G401 (cell line): Measurements from ENCODE around the gene KDR. TPM values are rescaled to one million over a fixed set of nuclear protein-coding genes. Genes with fewer than 3 reads are reported as not detected.

Source experiments
- DNase-seq: peaks from one replicate; pipeline ENCODE4 v3.0.0-alpha.2; 2015; ENCODE audit warnings: low spot score
- in situ Hi-C: cut with HindIII; loops from 2 replicates; pipeline ENCODE4 v1.10.0; 2016; ENCODE audit warnings: low sequenced_read_pairs, mixed read lengths
- total RNA-seq: library from RNA; depleted of rRNA; stranded (reverse); fragments of >200 nt; shearing (Covaris generic); gene quantifications from 2 replicates; pipeline ENCODE4 v1.2.3, GENCODE V29; 2014; rRNA removed

Gene KDR
- not detected in 2 replicates for total RNA-seq

- DNase-seq, result no peak
Measured at GRCh38 chr4:55125087-55125721, at the start of gene KDR. KDR (minus strand) TSS chr4:55125595; CDS start chr4:55125293, 302 bp downstream.

DNA sequence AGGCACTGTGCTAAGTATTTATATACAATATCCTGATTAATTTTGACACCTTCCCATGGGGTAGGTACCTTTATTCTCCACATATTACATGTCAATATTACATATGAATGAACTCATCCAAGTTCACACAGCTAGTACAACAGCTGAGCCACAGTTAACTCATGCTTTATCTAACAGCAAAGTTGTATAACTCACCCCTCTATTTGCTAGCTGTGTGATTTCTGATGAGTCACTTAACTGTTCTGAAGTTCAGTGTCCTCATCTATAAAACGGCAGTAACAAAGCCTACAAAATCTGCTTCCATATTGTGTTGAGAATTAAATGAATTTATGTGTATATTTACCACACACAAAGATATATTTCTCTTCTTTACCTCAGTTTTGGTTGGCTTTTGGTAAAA, 48.2 kb upstream of the KDR start:
- in situ Hi-C loops, result no loop called here
- no peak for DNase-seq

More at GRCh38 chr4:55125087-55125721, at the start of gene KDR:
- in situ Hi-C loops, result no loop called here

DNA sequence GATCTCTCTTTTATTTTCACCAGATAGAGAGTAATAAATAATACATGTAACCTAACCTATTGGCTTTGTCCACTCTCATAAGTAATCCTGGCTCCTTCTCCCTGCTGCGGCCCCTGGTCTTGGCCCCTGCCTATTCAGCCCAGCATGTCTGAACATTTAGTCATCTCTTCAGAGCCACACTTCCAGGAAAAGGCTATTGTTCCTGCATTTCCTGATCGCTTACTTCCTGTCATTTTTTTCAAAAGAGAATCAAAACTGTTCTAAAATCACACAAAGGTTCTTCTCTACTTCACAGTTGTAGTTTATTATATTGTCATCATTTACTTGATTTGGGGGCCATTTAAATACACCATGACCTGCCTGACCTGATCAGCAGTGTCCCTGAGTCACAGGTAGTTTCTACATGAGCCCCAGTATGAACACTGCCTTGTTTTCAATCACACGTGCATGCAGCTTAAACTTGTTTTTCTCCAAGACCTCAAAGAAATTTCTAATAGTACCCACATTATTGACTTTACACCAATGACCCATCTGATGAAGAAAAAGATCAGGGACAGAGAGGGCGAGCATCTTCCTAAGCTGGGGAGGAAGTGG, 47.4 kb upstream of the KDR start:
- no peak for DNase-seq

DNA sequence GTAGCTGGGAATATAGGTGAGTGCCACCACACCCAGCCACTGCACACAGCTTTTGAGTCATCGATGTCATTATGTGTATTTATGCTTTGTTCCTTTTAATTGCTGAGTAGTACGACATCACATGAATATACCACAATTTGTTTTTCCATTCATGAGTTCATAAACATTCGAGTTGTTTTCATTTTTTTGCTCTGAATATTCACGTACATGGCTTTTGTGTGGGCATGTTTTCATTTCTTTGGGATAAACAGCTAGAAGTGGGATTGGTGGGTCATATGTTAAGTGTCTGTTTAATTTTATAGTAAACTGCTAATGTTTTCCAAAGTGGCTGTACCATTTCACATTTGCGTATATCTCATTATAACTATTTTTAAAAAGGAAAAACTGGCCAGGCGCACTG, 45.1 kb upstream of the KDR start:
- in situ Hi-C loops, result no loop called here

More for the DNA sequence above, 47.4 kb upstream of the KDR start:
- in situ Hi-C loops, result no loop called here

GRCh38 chr4:55169352-55169961, 44.1 kb upstream of the KDR start:
- in situ Hi-C loops, result no loop called here
- no peak for DNase-seq

More for the DNA sequence above, 45.1 kb upstream of the KDR start:
- no peak for DNase-seq

- in situ Hi-C loops, result no loop called here
- DNase-seq, result no peak
Measured at GRCh38 chr4:55162396-55162795, 37.0 kb upstream of the KDR start.

GRCh38 chr4:55161739-55162138, 36.3 kb upstream of the KDR start:
- in situ Hi-C loops, result no loop called here
- no peak for DNase-seq

DNA sequence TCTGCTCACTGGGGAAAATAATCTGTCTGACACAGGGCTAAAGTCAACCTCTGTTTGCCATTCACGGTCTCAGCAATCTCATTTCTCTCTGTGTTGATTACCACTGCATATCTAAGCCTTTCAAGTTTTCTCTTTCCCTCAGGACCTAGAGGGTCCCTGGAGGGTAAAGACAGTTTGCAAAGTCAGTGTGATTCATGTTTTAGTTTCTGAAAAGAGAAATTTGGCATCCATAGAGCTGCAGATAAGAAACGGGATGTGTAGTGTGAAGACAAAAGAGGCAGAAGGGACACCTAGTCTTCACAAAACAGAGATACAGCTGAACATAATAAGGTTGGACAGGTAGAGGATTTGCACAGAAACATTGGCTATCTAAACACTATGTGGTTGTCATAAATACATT, 34.5 kb upstream of the KDR start:
- DNase-seq, result no peak
- in situ Hi-C loops, result no loop called here

GRCh38 chr4:55158957-55159356, 33.6 kb upstream of the KDR start:
- in situ Hi-C loops, result no loop called here
- no peak for DNase-seq

GRCh38 chr4:55157559-55158277, 32.3 kb upstream of the KDR start:
- in situ Hi-C loops, result no loop called here
- DNase-seq, result no peak

DNA sequence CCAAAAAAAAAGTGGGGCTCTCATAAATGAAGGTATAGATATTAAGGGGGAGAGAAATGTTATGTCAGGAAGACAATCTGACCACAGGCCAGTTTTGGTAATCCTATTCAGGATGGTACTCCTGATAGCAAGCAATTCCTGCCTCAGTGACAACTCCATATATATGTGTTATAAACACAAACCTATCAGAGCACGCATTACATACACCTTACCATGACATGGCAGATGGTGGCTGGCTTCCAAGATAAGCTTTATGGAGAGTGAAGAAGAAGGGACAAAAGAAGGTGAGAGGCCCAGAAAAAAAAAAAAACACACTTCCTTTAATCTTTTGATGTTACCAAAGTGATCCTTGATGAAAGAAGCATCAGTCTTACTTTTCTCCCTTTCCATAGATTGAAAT, 29.5 kb upstream of the KDR start:
- DNase-seq, result no peak
- in situ Hi-C loops, result no loop called here

- DNase-seq, result no peak
- in situ Hi-C loops, result no loop called here
Measured at GRCh38 chr4:55154290-55154880, 29.0 kb upstream of the KDR start.

GRCh38 chr4:55143858-55144257, 18.5 kb upstream of the KDR start:
- in situ Hi-C loops, result no loop called here

GRCh38 chr4:55138367-55138766, 13.0 kb upstream of the KDR start:
- DNase-seq, result no peak
- in situ Hi-C loops, result no loop called here

More at GRCh38 chr4:55143858-55144257, 18.5 kb upstream of the KDR start:
- DNase-seq, result no peak

GRCh38 chr4:55136634-55137033, 11.2 kb upstream of the KDR start:
- in situ Hi-C loops, result no loop called here
- no peak for DNase-seq

GRCh38 chr4:55133951-55134350, 8.6 kb upstream of the KDR start:
- no peak for DNase-seq
- in situ Hi-C loops, result no loop called here

- in situ Hi-C loops, result no loop called here
- DNase-seq, result no peak
Measured at GRCh38 chr4:55132775-55133174, 7.4 kb upstream of the KDR start.

DNA sequence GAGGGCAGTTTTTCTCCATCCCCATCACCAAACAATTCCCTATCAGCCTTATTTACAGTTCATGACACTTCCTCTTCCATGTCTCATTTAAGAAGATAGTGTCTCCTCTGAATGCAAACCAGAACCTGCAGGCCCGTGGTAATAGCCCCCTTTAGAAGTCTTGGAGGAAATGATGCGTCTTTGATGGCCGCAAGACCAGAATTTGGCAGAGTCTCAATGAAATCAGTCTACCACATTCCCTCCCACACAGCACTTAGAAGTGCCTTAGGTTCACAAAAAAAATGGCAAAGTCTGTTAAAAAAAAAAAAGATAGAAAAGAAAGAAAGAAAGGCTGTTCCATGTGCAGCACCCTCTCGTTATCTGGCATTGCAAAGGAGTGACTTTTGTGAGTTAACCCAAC, 2.1 kb upstream of the KDR start:
- no peak for DNase-seq
- in situ Hi-C loops, result no loop called here

DNA sequence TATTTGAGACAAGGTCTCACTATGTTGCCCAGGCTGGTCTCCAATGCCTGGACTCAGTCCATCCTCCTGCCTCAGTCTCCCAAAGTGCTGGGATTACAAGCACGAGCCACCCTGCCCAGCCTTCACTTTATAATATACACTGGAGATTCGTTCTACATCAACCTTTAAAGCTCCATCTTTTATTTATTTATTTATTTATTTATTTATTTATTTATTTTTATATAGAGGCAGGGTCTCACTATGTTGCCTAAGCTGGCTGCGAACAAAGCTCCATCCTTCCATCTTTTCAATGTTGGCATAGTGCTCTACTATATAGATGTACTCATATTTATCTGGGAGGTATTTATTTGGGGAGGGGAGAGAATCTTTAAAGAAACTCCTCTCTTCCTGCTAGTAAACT, 1.7 kb upstream of the KDR start:
- no peak for DNase-seq
- in situ Hi-C loops, result no loop called here
